Smooth muscle cell (in vitro differentiated cells): ENCODE measurements around the gene SFMBT2. TPM values are rescaled to one million over a fixed set of nuclear protein-coding genes. Genes with fewer than 3 reads are reported as not detected.

Experiments
- DNase-seq: peaks from one replicate; lab custom pipeline; 2025; ENCODE audit not compliant: unreplicated experiment; lab: John Stamatoyannopoulos, UW
- H2AFZ ChIP-seq: fragments of 200-600 bp; sonication (generic); 2 replicates; pipeline ENCODE4 v1.6.0; 2016; ENCODE audit warnings: antibody characterized with exemption, low read depth, mild to moderate bottlenecking
- H3F3A ChIP-seq: fragments of 200-600 bp; sonication (generic); 2 replicates; pipeline ENCODE4 v1.6.0; 2017; ENCODE audit warnings: antibody characterized with exemption, low read depth
- H3K27ac ChIP-seq: fragments of 200-600 bp; sonication (generic); 2 replicates; pipeline ENCODE4 v1.5.1; 2016; ENCODE audit warnings: low read depth, mild to moderate bottlenecking
- H3K27me3 ChIP-seq: fragments of 200-600 bp; sonication (generic); 2 replicates; pipeline ENCODE4 v1.6.1; 2016; ENCODE audit warnings: low read depth, mild to moderate bottlenecking
- H3K36me3 ChIP-seq: fragments of 200-600 bp; sonication (generic); 2 replicates; pipeline ENCODE4 v1.5.1; 2016; ENCODE audit warnings: low read depth
- H3K4me1 ChIP-seq: fragments of 200-600 bp; sonication (generic); 2 replicates; pipeline ENCODE4 v1.5.1; 2016; ENCODE audit warnings: low read depth
- H3K4me2 ChIP-seq: fragments of 200-600 bp; sonication (generic); 2 replicates; pipeline ENCODE4 v1.6.0; 2016; ENCODE audit warnings: mild to moderate bottlenecking
- H3K4me3 ChIP-seq: fragments of 200-600 bp; sonication (generic); 2 replicates; pipeline ENCODE4 v1.5.1; 2016; ENCODE audit warnings: mild to moderate bottlenecking
- H3K79me2 ChIP-seq: fragments of 200-600 bp; sonication (generic); 2 replicates; pipeline ENCODE4 v1.6.0; 2016; ENCODE audit warnings: low read depth, mild to moderate bottlenecking
- H3K9ac ChIP-seq: fragments of 200-600 bp; sonication (generic); 2 replicates; pipeline ENCODE4 v1.6.0; 2016; ENCODE audit warnings: low read depth
- H3K9me3 ChIP-seq: fragments of 200-600 bp; sonication (generic); replicated peaks from 2 replicates; pipeline ENCODE4 v1.5.1; 2016; ENCODE audit warnings: low read depth
- H4K20me1 ChIP-seq: fragments of 200-600 bp; sonication (generic); 2 replicates; pipeline ENCODE4 v1.6.0; 2016; ENCODE audit warnings: low read depth
- CTCF ChIP-seq: fragments of 200-600 bp; sonication (generic); IDR thresholded peaks from 2 replicates; pipeline ENCODE4 v1.5.1; 2017; ENCODE audit warnings: borderline replicate concordance, mild to moderate bottlenecking, antibody characterized with exemption; ENCODE audit not compliant: insufficient read depth, poor library complexity, severe bottlenecking
- WGBS: methylation state at CpG from one replicate; pipeline ENCODE4 v1.1.7; 2016; ENCODE audit warnings: low lambda C conversion rate; 5-methylcytosine and 5-hydroxymethylcytosine counted together
- polyA plus RNA-seq: library from polyadenylated mRNA; unstranded; fragments of >200 nt; fragmentation: Nextera tagmentation; extraction: Ambion mirVana; gene quantifications from 2 replicates; pipeline ENCODE4 v1.2.1, GENCODE V29; 2016
- total RNA-seq: library from RNA; depleted of rRNA; stranded (reverse); fragments of >200 nt; gene quantifications from 2 replicates; pipeline ENCODE4 v1.2.3, GENCODE V29; 2014

Gene SFMBT2
- total and polyA plus RNA-seq, 2 experiments from 2014 or later = 0.90 to 1.4 TPM

GRCh38 chr10:7385114-7385513, 25.7 kb downstream of the SFMBT2 start:
- no peaks in the 10 kb centered on the region for H4K20me1 ChIP-seq
- no peaks in the 10 kb centered on the region for H3K4me1 ChIP-seq
- H3K9ac ChIP-seq = no peak overlapping the region
- no peak overlapping the region for H3K27ac ChIP-seq
- TF ChIP-seq CTCF = no peak
- no peak overlapping the region for H2AFZ ChIP-seq
- 75% methylated on average over 7 of the region's 7 CpGs for WGBS
- H3K4me3 ChIP-seq = no peak overlapping the region
- no peaks in the 10 kb centered on the region for H3F3A ChIP-seq
- no peaks in the 10 kb centered on the region for H3K27me3 ChIP-seq
- no peaks in the 10 kb centered on the region for H3K9me3 ChIP-seq
- DNase-seq = no peak
- no peak overlapping the region for H3K4me2 ChIP-seq
- H3K79me2 ChIP-seq = no peaks in the 10 kb centered on the region
- H3K36me3 ChIP-seq = no peaks in the 10 kb centered on the region

DNA sequence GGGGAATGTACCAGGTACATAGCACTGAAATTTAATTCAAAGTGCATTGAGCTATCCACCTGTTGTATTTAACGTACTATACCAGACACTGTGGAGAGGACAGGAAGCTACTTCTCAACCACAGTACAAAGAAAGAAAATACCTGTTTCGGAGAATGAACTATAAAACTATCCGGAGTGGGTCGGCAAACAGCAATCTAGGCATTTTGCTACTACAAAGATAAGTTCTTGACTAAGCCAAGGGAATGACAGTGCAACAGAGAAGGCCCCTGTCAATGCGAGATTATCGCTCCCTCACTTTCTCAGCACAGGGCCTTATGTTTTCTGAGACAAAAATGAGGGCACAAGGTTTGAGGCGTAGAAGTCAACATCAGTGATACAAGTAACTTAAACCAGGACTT, 27.4 kb downstream of the SFMBT2 start:
- no peak overlapping the region for H3K9ac ChIP-seq
- no peak overlapping the region for H3K27ac ChIP-seq
- DNase-seq = no peak
- H3K4me3 ChIP-seq = no peak overlapping the region
- no peak for TF ChIP-seq CTCF
- no peak overlapping the region for H2AFZ ChIP-seq
- H3K27me3 ChIP-seq = no peaks in the 10 kb centered on the region
- H3F3A ChIP-seq = no peaks in the 10 kb centered on the region
- WGBS = 85% methylated on average over 7 of the region's 7 CpGs
- H3K79me2 ChIP-seq = no peaks in the 10 kb centered on the region
- H3K4me2 ChIP-seq = no peak overlapping the region
- no peaks in the 10 kb centered on the region for H3K4me1 ChIP-seq
- H3K36me3 ChIP-seq = no peaks in the 10 kb centered on the region
- H3K9me3 ChIP-seq = no peaks in the 10 kb centered on the region
- no peaks in the 10 kb centered on the region for H4K20me1 ChIP-seq

DNA sequence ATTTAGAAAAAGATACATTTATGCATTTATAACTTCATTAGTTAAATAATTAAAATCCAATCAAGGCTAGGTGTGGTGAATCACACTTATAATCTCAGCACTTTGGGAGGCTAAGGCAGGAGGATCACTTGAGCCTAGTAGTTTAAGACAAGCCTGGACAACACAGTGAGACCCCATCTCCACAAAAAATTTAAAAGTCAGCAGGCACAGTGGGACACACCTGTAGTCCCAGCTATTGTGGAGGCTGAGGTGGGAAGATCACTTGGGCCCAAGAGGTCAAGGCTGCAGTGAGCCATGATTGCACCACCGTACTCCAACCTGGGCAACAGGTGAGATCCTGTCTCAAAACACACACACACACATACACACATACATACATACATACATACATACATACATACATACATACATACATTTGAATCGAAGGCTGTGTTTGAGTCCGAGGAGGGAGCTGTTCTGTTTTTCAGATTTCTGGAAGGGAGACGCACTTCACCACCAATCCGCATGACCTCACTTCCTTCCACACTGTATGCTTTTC, 30.1 kb downstream of the SFMBT2 start:
- no peak overlapping the region for H3K4me3 ChIP-seq
- no peak overlapping the region for H3K27ac ChIP-seq
- H3K9ac ChIP-seq = no peak overlapping the region
- no peaks in the 10 kb centered on the region for H3F3A ChIP-seq
- no peaks in the 10 kb centered on the region for H3K36me3 ChIP-seq
- no peaks in the 10 kb centered on the region for H3K4me1 ChIP-seq
- TF ChIP-seq CTCF = no peak
- no peaks in the 10 kb centered on the region for H3K9me3 ChIP-seq
- no peak overlapping the region for H3K4me2 ChIP-seq
- no peaks in the 10 kb centered on the region for H4K20me1 ChIP-seq
- 96% methylated on average over 5 of the region's 5 CpGs for WGBS
- H3K79me2 ChIP-seq = no peaks in the 10 kb centered on the region
- no peaks in the 10 kb centered on the region for H3K27me3 ChIP-seq
- no peak overlapping the region for H2AFZ ChIP-seq
- no peak for DNase-seq
